HepG2 (cell line): ENCODE measurements around the gene TFPI. TPM values are rescaled to one million over a fixed set of nuclear protein-coding genes. Genes with fewer than 3 reads are reported as not detected.

ENCODE experiments used
- ARHGAP35 ChIP-seq: sonication (generic); formaldehyde crosslinking; IDR thresholded peaks from 2 replicates; pipeline ENCODE4 v1.9.0; 2022; ENCODE audit warnings: mild to moderate bottlenecking, inconsistent platforms, moderate library complexity, missing genetic modification reagents, borderline replicate concordance
- ARNT2 ChIP-seq: sonication (generic); formaldehyde crosslinking; IDR thresholded peaks from 2 replicates; pipeline ENCODE4 v1.8.0; 2022; ENCODE audit warnings: mild to moderate bottlenecking, low read depth, missing genetic modification reagents, moderate library complexity
- FOXA1 ChIP-seq, 2 experiments: fragments of 450-650 bp in 1 of 2; sonication (generic) in 1 of 2; formaldehyde crosslinking in 1 of 2; IDR thresholded peaks; 2 replicates each; pipeline versions ENCODE4 v1.4.0 to v1.6.1; 2016 to 2020; ENCODE audit warnings: missing genetic modification reagents in 1 of 2
- FOXK1 ChIP-seq: sonication (generic); formaldehyde crosslinking; IDR thresholded peaks from 2 replicates; pipeline ENCODE4 v1.4.0; 2020; ENCODE audit warnings: low read depth, missing genetic modification reagents, borderline replicate concordance
- FOXP1 ChIP-seq, 2 experiments: fragments of 450-650 bp in 1 of 2; IDR thresholded peaks; 2 replicates each; pipeline ENCODE4 v1.6.1; 2017 to 2018; ENCODE audit warnings: antibody characterized with exemption in 1 of 2
- ISL2 ChIP-seq: sonication (generic); formaldehyde crosslinking; IDR thresholded peaks from 2 replicates; pipeline ENCODE4 v1.5.0; 2020; ENCODE audit warnings: missing genetic modification reagents
- KAT7 ChIP-seq: IDR thresholded peaks from 2 replicates; pipeline ENCODE4 v1.6.1; 2018; ENCODE audit warnings: borderline replicate concordance, missing compliant biosample characterization
- SETDB1 ChIP-seq: sonication (generic); formaldehyde crosslinking; IDR thresholded peaks from 2 replicates; pipeline ENCODE4 v1.5.1; 2020; ENCODE audit warnings: missing genetic modification reagents, mild to moderate bottlenecking, borderline replicate concordance
- SOX6 ChIP-seq, 2 experiments: fragments of 450-650 bp in 1 of 2; sonication (generic) in 1 of 2; formaldehyde crosslinking in 1 of 2; IDR thresholded peaks; 2 replicates each; pipeline versions ENCODE4 v1.4.0 to v1.6.1; 2017 to 2020; ENCODE audit warnings: antibody characterized with exemption in 1 of 2, mild to moderate bottlenecking in 1 of 2, missing genetic modification reagents in 1 of 2
- SSRP1 ChIP-seq: IDR thresholded peaks from 2 replicates; pipeline ENCODE4 v1.6.1; 2016; ENCODE audit warnings: control low read depth
- TSC22D2 ChIP-seq: sonication (generic); formaldehyde crosslinking; IDR thresholded peaks from 2 replicates; pipeline ENCODE4 v1.5.1; 2020; ENCODE audit warnings: missing genetic modification reagents, mild to moderate bottlenecking, borderline replicate concordance
- ZBTB21 ChIP-seq: sonication (generic); formaldehyde crosslinking; IDR thresholded peaks from 2 replicates; pipeline ENCODE4 v1.4.0; 2020; ENCODE audit warnings: missing genetic modification reagents
- ZBTB38 ChIP-seq: sonication (generic); formaldehyde crosslinking; IDR thresholded peaks from 2 replicates; pipeline ENCODE4 v1.5.1; 2020; ENCODE audit warnings: mild to moderate bottlenecking, missing genetic modification reagents
- ZBTB7B ChIP-seq: sonication (generic); formaldehyde crosslinking; IDR thresholded peaks from 2 replicates; pipeline ENCODE4 v1.4.0; 2020; ENCODE audit warnings: missing genetic modification reagents
- ZFY ChIP-seq: sonication (generic); formaldehyde crosslinking; IDR thresholded peaks from 2 replicates; pipeline ENCODE4 v1.4.0; 2020; ENCODE audit warnings: missing genetic modification reagents
- ZNF10 ChIP-seq: sonication (generic); formaldehyde crosslinking; IDR thresholded peaks from 2 replicates; pipeline ENCODE4 v1.4.0; 2020; ENCODE audit warnings: mild to moderate bottlenecking, low read depth, missing genetic modification reagents, borderline replicate concordance
- ZNF136 ChIP-seq: sonication (generic); formaldehyde crosslinking; IDR thresholded peaks from 2 replicates; pipeline ENCODE4 v1.8.1; 2022; ENCODE audit warnings: low read depth, mild to moderate bottlenecking, moderate library complexity, missing genetic modification reagents
- ZNF556 ChIP-seq: sonication (generic); formaldehyde crosslinking; IDR thresholded peaks from 2 replicates; pipeline ENCODE4 v1.4.0; 2020; ENCODE audit warnings: mild to moderate bottlenecking, missing genetic modification reagents, borderline replicate concordance
- ZNF598 ChIP-seq: sonication (generic); formaldehyde crosslinking; IDR thresholded peaks from 2 replicates; pipeline ENCODE4 v1.5.1; 2020; ENCODE audit warnings: mild to moderate bottlenecking, missing genetic modification reagents, borderline replicate concordance
- ZNF616 ChIP-seq: sonication (generic); formaldehyde crosslinking; IDR thresholded peaks from 2 replicates; pipeline ENCODE4 v1.5.0; 2020; ENCODE audit warnings: low read depth, mild to moderate bottlenecking, missing genetic modification reagents
- ZSCAN22 ChIP-seq: sonication (generic); formaldehyde crosslinking; IDR thresholded peaks from 2 replicates; pipeline ENCODE4 v1.4.0; 2020; ENCODE audit warnings: mild to moderate bottlenecking, missing genetic modification reagents
- polyA plus RNA-seq, 8 experiments: library from polyadenylated mRNA; depleted of rRNA in 3 of 8; stranded (reverse) in 7 of 8; unstranded in 1 of 8; fragments of >200 nt; fragmentation: Illumina TruSeq in 4 of 8; extraction: Trizol in 4 of 8; gene quantifications; 2 replicates each; pipeline versions ENCODE4 v1.2.1 to v1.2.3, GENCODE V29; 2011 to 2016; ENCODE audit warnings: low read depth in 4 of 8, missing spikeins in 1 of 8, mixed read lengths in 1 of 8; ENCODE audit not compliant: insufficient read depth in 1 of 8
- total RNA-seq, 5 experiments: library from RNA; depleted of rRNA; stranded (reverse); fragments of >200 nt; fragmentation: Illumina TruSeq; extraction: Trizol; gene quantifications; 2 replicates each; pipeline ENCODE4 v1.2.3, GENCODE V29; 2016; ENCODE audit warnings: low read depth in 1 of 5
- TF ChIP-seq, protein P1 (sequence below): sonication (generic); formaldehyde crosslinking; IDR thresholded peaks from 2 replicates; pipeline ENCODE4 v1.4.0; 2020; ENCODE audit warnings: missing genetic modification reagents
- TF ChIP-seq, protein P2 (sequence below): sonication (generic); formaldehyde crosslinking; IDR thresholded peaks from 2 replicates; pipeline ENCODE4 v1.4.0; 2020; ENCODE audit warnings: missing genetic modification reagents, low read depth, mild to moderate bottlenecking, borderline replicate concordance
- TF ChIP-seq, protein P3 (sequence below): IDR thresholded peaks from 2 replicates; pipeline ENCODE4 v1.6.1; 2016
- TF ChIP-seq, protein P4 (sequence below): sonication (generic); formaldehyde crosslinking; IDR thresholded peaks from 2 replicates; pipeline ENCODE4 v1.5.1; 2020; ENCODE audit warnings: mild to moderate bottlenecking, moderate library complexity, missing genetic modification reagents

The TFPI gene
- total and polyA plus RNA-seq, 2 of the 13 experiments (the other 11 are each of a cell fraction or from before 2014, with no cell fraction given): 301 to 436 TPM

DNA sequence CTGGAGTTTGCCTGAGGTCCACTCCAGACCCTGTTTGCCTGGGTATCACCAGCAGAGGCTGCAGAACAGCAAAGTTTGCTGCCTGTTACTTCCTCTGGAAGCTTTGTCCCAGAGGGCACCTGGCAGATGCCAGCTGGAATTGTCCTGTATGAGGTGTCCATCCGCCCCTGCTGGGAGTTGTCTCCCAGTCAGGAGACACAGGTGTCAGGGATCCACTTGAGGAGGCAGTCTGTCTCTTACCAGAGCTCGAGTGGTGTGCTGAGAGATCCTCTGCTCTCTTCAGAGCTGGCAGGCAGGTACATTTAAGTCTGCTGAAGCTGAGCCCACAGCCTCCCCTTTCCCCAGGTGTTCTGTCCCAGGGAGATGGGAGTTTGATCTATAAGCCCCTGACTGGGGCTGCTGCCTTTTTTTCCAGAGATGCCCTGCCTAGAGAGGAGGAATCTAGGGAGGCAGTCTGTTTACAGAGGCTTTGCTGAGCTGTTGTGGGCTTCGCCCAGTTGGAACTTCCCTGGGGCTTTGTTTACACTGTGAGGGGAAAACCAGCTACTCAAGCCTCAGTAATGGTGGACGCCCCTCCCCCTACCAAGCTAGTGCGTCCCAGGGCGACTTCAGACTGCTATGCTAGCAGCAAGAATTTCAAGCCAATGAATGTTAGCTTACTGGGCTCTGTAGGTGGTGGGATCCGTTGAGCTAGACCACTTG, 34.7 kb downstream of the TFPI start (continued):
- TF ChIP-seq FOXP1 (IDR thresholded peaks at IDR 0.05): no peak
- TF ChIP-seq FOXP1 (CRISPR knock-in tag; IDR thresholded peaks at IDR 0.05): peak; percentile 46; the same call in 1 of the 2 replicates
- peak; percentile 52; the same call in 1 of the 2 replicates for TF ChIP-seq SETDB1 (CRISPR knock-in tag)
- TF ChIP-seq ZNF136: 0 out of 2 replicates have a peak, but pooled peaks have one; percentile 71
- no peak for TF ChIP-seq ZFY (CRISPR knock-in tag)
- no peak for TF ChIP-seq ARHGAP35 (CRISPR knock-in tag)
- no peak for TF ChIP-seq ARNT2
- peak; percentile 49; the same call in 1 of the 2 replicates for TF ChIP-seq ZNF598
- TF ChIP-seq FOXA1 (IDR thresholded peaks at IDR 0.05): no peak
- TF ChIP-seq FOXA1 (CRISPR knock-in tag; IDR thresholded peaks at IDR 0.05): peak; percentile 56; the same call in 1 of the 2 replicates
- TF ChIP-seq FOXK1: peak; percentile 67; the same call in 1 of the 2 replicates
- no peak for TF ChIP-seq SSRP1 (CRISPR knock-in tag)
- TF ChIP-seq TSC22D2 (CRISPR knock-in tag): no peak
- TF ChIP-seq SOX6 (IDR thresholded peaks at IDR 0.05): no peak
- peak; percentile 43 for TF ChIP-seq SOX6 (CRISPR knock-in tag; IDR thresholded peaks at IDR 0.05)
- TF ChIP-seq, protein P1, sequence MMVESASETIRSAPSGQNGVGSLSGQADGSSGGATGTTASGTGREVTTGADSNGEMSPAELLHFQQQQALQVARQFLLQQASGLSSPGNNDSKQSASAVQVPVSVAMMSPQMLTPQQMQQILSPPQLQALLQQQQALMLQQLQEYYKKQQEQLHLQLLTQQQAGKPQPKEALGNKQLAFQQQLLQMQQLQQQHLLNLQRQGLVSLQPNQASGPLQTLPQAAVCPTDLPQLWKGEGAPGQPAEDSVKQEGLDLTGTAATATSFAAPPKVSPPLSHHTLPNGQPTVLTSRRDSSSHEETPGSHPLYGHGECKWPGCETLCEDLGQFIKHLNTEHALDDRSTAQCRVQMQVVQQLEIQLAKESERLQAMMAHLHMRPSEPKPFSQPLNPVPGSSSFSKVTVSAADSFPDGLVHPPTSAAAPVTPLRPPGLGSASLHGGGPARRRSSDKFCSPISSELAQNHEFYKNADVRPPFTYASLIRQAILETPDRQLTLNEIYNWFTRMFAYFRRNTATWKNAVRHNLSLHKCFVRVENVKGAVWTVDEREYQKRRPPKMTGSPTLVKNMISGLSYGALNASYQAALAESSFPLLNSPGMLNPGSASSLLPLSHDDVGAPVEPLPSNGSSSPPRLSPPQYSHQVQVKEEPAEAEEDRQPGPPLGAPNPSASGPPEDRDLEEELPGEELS (CRISPR knock-in tag): 0 out of 2 replicates have a peak, but pooled peaks have one; percentile 46
- TF ChIP-seq, protein P2, sequence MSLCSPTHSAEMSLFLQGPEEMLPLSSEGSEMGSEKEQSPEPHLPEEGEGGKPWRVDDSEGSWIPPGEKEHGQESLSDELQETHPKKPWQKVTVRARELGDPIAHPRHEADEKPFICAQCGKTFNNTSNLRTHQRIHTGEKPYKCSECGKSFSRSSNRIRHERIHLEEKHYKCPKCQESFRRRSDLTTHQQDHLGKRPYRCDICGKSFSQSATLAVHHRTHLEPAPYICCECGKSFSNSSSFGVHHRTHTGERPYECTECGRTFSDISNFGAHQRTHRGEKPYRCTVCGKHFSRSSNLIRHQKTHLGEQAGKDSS (CRISPR knock-in tag): no peak
- TF ChIP-seq ZBTB21 (CRISPR knock-in tag): no peak
- TF ChIP-seq KAT7 (CRISPR knock-in tag): peak; percentile 15; the same call in 1 of the 2 replicates
- TF ChIP-seq ZNF10 (CRISPR knock-in tag): no peak
- TF ChIP-seq, protein P3, sequence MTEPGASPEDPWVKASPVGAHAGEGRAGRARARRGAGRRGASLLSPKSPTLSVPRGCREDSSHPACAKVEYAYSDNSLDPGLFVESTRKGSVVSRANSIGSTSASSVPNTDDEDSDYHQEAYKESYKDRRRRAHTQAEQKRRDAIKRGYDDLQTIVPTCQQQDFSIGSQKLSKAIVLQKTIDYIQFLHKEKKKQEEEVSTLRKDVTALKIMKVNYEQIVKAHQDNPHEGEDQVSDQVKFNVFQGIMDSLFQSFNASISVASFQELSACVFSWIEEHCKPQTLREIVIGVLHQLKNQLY: no peak
- TF ChIP-seq ISL2 (CRISPR knock-in tag): no peak
- TF ChIP-seq ZSCAN22 (CRISPR knock-in tag): no peak
- peak; percentile 37; the same call in 1 of the 2 replicates for TF ChIP-seq ZBTB7B (CRISPR knock-in tag)
- TF ChIP-seq ZNF616 (CRISPR knock-in tag): no peak
- no peak for TF ChIP-seq ZBTB38 (CRISPR knock-in tag)
- TF ChIP-seq, protein P4, sequence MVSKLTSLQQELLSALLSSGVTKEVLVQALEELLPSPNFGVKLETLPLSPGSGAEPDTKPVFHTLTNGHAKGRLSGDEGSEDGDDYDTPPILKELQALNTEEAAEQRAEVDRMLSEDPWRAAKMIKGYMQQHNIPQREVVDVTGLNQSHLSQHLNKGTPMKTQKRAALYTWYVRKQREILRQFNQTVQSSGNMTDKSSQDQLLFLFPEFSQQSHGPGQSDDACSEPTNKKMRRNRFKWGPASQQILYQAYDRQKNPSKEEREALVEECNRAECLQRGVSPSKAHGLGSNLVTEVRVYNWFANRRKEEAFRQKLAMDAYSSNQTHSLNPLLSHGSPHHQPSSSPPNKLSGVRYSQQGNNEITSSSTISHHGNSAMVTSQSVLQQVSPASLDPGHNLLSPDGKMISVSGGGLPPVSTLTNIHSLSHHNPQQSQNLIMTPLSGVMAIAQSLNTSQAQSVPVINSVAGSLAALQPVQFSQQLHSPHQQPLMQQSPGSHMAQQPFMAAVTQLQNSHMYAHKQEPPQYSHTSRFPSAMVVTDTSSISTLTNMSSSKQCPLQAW (CRISPR knock-in tag): no peak
- 0 out of 2 replicates have a peak, but pooled peaks have one; percentile 35 for TF ChIP-seq ZNF556
